ENCODE data around the gene AGBL3. TPM values are rescaled to one million over a fixed set of nuclear protein-coding genes. Genes with fewer than 3 reads are reported as not detected.

AGBL3 gene
- total RNA-seq, 4 donors from 2014 or later = 0.41 to 2.6 (median 1.1) TPM; not detected in 1

DNA sequence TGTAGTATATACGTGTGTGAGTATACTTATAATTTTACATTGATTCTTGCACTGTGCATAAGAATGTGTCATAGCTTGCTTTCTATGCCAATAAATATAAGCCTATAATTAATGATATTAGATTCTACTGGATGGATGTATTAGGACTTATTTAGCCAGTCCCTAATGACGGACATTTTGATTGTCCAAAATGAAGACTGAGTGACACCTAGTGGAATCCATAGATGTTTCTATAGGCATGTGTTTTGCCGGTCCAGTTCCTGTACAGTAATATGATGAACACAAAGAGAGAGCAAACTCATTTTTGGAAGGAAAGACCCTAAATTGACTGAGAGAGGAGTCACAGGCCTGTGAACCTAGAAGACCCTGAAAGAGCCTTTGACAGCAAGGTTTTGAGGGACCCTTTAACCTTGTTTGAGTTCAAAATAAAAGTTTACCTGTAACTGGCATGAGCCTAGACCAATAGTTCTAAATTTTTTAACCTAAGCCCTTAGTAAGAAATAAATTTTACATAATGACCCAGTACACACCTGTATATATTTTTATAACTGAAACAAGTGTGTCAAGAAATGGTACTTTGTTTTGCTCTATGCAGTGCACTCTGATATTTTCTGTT, 42.4 kb upstream of the AGBL3 start:
- in situ Hi-C loops (cut with MboI; ENCODE audit: low pct_ligation_motif_present in 1 of 4, low pct_unique_long_range_greater_than_20kb in 1 of 4, low sequenced_read_pairs in 3 of 4) (no loop called here), intact Hi-C loops (cut with DNase I; ENCODE audit: low total_unique reads) (loop anchor here (10.0 kb wide), 1 partner anchor 249 kb away; no protein-coding TSS in a partner anchor)
- no peaks in the 10 kb centered on the region for H3K27me3 ChIP-seq
- peaks cover 0 to 12% (median 3%) of the 10 kb centered on the region in 4 donors for H3K36me3 ChIP-seq
- no peak overlapping the region for H3K4me3 ChIP-seq
- WGBS, 2 donors (ENCODE audit: low coverage in 1 of 2) = 36 to 45% methylated on average over 3 of the region's 3 CpGs
- H3K27ac ChIP-seq = no peak overlapping the region
- H3K9me3 ChIP-seq = no peaks in the 10 kb centered on the region
- TF ChIP-seq POLR2A (IDR thresholded peaks at IDR 0.05) (no peak), EP300 (IDR thresholded peaks at IDR 0.05; ENCODE audit: low read depth) (no peak), POLR2AphosphoS5 (IDR thresholded peaks at IDR 0.05) (no peak)
- TF ChIP-seq, protein P1, sequence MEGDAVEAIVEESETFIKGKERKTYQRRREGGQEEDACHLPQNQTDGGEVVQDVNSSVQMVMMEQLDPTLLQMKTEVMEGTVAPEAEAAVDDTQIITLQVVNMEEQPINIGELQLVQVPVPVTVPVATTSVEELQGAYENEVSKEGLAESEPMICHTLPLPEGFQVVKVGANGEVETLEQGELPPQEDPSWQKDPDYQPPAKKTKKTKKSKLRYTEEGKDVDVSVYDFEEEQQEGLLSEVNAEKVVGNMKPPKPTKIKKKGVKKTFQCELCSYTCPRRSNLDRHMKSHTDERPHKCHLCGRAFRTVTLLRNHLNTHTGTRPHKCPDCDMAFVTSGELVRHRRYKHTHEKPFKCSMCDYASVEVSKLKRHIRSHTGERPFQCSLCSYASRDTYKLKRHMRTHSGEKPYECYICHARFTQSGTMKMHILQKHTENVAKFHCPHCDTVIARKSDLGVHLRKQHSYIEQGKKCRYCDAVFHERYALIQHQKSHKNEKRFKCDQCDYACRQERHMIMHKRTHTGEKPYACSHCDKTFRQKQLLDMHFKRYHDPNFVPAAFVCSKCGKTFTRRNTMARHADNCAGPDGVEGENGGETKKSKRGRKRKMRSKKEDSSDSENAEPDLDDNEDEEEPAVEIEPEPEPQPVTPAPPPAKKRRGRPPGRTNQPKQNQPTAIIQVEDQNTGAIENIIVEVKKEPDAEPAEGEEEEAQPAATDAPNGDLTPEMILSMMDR (IDR thresholded peaks at IDR 0.05) = no peak
- H3K4me1 ChIP-seq = no peaks in the 10 kb centered on the region
- no peak for DNase-seq

DNA sequence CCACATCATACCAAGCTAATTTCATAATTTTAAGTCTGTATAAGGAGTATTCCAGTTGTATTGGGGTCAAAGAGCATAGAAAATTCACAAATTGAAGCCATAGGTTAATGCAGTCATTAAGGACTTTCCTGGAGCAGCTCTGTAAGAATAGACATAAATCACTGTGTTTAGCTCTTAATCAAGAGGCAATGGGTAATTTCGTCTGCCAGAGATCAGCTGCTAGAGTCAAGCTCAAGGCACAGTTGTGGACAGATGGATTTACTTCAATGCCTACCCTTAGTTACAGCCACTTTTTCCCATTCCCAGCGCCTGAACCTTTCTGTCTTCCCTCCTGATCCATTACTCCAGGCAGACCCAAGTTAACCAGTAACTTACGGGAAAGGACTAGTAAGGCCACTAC, 40.6 kb upstream of the AGBL3 start:
- H3K9me3 ChIP-seq = no peaks in the 10 kb centered on the region
- H3K4me3 ChIP-seq = no peak overlapping the region
- no peak overlapping the region for H3K27ac ChIP-seq
- in situ Hi-C loops (cut with MboI; ENCODE audit: low pct_ligation_motif_present in 1 of 4, low pct_unique_long_range_greater_than_20kb in 1 of 4, low sequenced_read_pairs in 3 of 4) (no loop called here), intact Hi-C loops (cut with DNase I; ENCODE audit: low total_unique reads) (loop anchor here (10.0 kb wide), 1 partner anchor 251 kb away; no protein-coding TSS in a partner anchor)
- DNase-seq = no peak
- peaks cover 0 to 10% (median 5%) of the 10 kb centered on the region in 4 donors for H3K36me3 ChIP-seq
- TF ChIP-seq POLR2A (IDR thresholded peaks at IDR 0.05) (no peak), EP300 (IDR thresholded peaks at IDR 0.05; ENCODE audit: low read depth) (no peak), POLR2AphosphoS5 (IDR thresholded peaks at IDR 0.05) (no peak)
- TF ChIP-seq, protein P1 (IDR thresholded peaks at IDR 0.05) = no peak
- H3K27me3 ChIP-seq = no peaks in the 10 kb centered on the region
- WGBS, 2 donors (ENCODE audit: low coverage in 1 of 2) = 62 to 71% methylated on average over 3 of the region's 3 CpGs
- no peaks in the 10 kb centered on the region for H3K4me1 ChIP-seq

DNA sequence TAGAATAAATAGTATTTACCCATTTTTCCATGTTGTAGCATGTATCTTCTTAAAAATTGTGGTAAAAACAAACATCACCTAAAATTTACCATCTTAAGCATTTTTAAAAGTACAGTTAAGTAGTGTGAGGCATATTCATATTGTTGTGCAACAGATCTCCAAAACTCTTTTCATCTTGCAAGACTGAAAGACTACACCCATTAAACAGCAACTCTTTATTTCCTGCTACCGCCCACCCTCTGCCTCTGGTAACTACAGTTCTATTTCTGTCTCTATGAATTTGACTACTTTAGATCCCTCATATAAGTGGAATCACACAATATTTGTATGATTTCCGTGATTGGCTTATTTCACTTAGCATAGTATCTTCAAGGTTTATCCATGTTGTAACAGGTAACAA, 40.0 kb upstream of the AGBL3 start:
- WGBS, 2 donors (ENCODE audit: low coverage in 1 of 2) = 61 to 66% methylated on average over 2 of the region's 2 CpGs
- Histone ChIP-seq H3K27ac (no peak overlapping the region), H3K4me3 (no peak overlapping the region), H3K27me3 (no peaks in the 10 kb centered on the region), H3K36me3 (peaks cover 0 to 13% (median 5%) of the 10 kb centered on the region in 4 donors), H3K9me3 (no peaks in the 10 kb centered on the region), H3K4me1 (no peaks in the 10 kb centered on the region)
- TF ChIP-seq, protein P1 (IDR thresholded peaks at IDR 0.05) = no peak
- TF ChIP-seq POLR2AphosphoS5 (IDR thresholded peaks at IDR 0.05) (no peak), EP300 (IDR thresholded peaks at IDR 0.05; ENCODE audit: low read depth) (no peak), POLR2A (IDR thresholded peaks at IDR 0.05) (no peak)
- intact Hi-C loops (cut with DNase I; ENCODE audit: low total_unique reads) (loop anchor here (10.0 kb wide), 1 partner anchor 251 kb away; no protein-coding TSS in a partner anchor), in situ Hi-C loops (cut with MboI; ENCODE audit: low pct_ligation_motif_present in 1 of 4, low pct_unique_long_range_greater_than_20kb in 1 of 4, low sequenced_read_pairs in 3 of 4) (no loop called here)
- DNase-seq = no peak

DNA sequence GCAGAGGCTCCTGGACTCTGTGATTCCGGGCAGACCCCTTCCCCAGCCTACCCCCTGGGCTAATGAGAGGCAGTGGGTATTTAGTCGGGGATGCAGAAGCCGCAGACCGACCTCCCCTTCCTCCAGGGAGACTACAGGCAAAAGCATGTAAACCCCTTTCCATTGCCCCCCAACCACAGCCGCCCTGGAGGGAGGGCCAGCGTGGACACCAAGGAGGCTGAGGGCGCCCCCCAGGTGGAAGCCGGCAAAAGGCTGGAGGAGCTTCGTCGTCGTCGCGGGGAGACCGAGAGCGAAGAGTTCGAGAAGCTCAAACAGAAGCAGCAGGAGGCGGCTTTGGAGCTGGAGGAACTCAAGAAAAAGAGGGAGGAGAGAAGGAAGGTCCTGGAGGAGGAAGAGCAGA, 39.0 kb upstream of the AGBL3 start:
- intact Hi-C loops (cut with DNase I; ENCODE audit: low total_unique reads) = loop anchor here (10.0 kb wide), 1 partner anchor 253 kb away; no protein-coding TSS in a partner anchor
- Histone ChIP-seq H3K9me3 (no peaks in the 10 kb centered on the region), H3K4me1 (no peaks in the 10 kb centered on the region), H3K4me3 (no peak overlapping the region), H3K36me3 (peaks cover 0 to 16% (median 5%) of the 10 kb centered on the region in 4 donors), H3K27ac (peak overlapping the region in 1 of 4 donors; percentile 2), H3K27me3 (no peaks in the 10 kb centered on the region)
- WGBS, 2 donors (ENCODE audit: low coverage in 1 of 2) = 66 to 93% methylated on average over 4 to 17 of the region's 17 CpGs
- in situ Hi-C loops (cut with MboI; ENCODE audit: low pct_ligation_motif_present in 1 of 4, low pct_unique_long_range_greater_than_20kb in 1 of 4, low sequenced_read_pairs in 3 of 4) = no loop called here
- TF ChIP-seq, protein P1 (IDR thresholded peaks at IDR 0.05) = no peak
- no peak for TF ChIP-seq POLR2A (IDR thresholded peaks at IDR 0.05)
- TF ChIP-seq POLR2AphosphoS5 (IDR thresholded peaks at IDR 0.05) = no peak
- TF ChIP-seq EP300 (IDR thresholded peaks at IDR 0.05; ENCODE audit: low read depth) = no peak
- no peak for DNase-seq

Data from transverse colon (tissue), 4 donors.